Head of caudate nucleus (tissue), 42 donors: ENCODE measurements around the gene CLTB.

Source experiments
- DNase-seq, 42 donors: peaks; one replicate each; pipeline versions ENCODE4 v3.0.0 to v3.0.0-alpha.2; 2020 to 2021; ENCODE audit warnings: mixed read lengths in 7 of 42
- intact Hi-C: fragments of 100-400 bp; cut with DNase I; formaldehyde crosslinking; loops from one replicate; pipeline ENCODE4 v1.15.0; 2022

CLTB gene

DNA sequence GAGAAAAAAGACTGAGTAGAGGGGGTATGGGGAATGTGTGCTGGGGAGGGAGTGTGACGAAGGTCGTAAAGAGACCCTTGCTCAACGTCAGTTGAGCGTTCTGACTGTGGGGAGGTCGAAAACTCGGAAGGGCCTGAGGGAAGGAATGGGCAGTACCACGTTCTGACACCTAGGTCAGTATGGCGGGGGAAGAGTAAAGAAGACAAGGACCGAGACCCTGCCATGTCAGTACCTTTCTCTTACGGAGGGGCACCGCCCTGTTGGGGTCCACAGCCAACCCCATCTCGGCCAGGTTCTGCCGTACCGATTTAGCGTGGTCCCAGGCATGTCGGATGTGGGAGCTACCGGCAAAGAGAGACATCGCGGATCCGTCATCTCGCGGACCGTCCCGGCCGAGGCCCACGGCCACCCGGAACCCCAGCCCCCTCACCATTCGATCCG, 28.3 kb downstream of the CLTB start:
- intact Hi-C loops: no loop called here
- DNase-seq: peak in 1 of 42 donors; percentile 14

DNA sequence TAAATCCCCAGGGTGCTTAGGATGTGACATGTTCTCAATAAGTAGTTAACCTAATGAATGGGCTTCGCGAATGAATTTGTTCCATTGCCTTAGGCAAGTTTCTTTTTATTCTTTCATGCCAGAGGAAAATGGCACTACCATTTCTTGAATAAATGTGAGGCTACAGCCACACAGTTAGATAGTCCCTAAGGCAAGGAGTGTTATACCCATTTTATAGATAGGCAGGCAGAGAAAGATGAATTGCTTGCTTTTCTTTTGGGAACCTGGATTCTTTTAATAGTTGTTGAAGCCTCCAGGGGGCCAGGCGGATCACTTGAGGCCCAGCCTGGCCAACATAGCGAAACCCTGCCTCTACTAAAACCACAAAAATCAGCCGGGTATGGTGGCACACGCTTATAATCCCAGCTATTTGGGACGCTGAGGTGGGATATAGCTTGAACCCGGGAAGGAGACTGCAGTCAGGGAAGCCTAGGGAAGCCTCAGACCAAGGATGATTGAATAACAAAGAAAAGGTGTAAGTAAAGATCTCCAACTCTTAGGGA, 28.9 kb downstream of the CLTB start:
- intact Hi-C loops: no loop called here
- DNase-seq: no peak

DNA sequence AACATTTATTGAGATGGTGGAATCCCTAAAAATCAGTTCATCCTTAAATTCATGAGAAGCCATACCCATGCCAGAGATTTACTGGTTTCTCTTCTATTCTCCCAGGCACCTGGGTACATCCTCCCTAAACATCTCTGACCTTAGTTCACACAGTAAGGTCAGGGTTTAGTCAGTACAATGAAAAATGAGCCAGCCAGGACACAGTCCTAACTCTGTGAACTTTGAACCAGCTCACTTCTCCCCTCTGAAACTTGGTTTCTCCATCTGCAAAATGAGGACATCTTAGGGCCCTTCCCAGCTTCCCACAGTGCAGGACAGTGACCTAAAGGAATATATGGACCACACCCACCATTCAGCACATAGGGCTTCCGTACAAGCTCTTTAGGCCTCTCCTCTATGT, 29.8 kb downstream of the CLTB start:
- DNase-seq: no peak
- intact Hi-C loops: no loop called here

DNA sequence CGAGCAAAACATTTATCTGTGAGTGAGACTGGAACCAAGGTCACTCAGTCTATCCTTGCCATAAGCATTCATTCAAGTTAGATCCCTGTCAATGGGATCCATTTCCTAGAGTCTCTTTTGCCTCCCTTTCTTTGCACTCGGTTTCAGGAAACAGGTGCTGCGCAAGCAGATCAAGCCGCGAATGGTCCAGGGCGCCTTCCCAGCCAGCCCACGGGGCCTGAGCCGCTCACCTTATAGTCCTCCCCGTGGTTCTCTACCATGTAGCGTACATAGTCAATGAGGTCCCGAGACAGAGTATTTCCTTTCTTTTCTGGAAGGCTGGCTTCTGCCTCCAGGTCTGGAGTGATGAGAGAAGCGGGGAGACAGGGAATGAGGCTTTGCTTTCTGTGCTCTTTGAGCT, 31.3 kb downstream of the CLTB start:
- DNase-seq: no peak

DNA sequence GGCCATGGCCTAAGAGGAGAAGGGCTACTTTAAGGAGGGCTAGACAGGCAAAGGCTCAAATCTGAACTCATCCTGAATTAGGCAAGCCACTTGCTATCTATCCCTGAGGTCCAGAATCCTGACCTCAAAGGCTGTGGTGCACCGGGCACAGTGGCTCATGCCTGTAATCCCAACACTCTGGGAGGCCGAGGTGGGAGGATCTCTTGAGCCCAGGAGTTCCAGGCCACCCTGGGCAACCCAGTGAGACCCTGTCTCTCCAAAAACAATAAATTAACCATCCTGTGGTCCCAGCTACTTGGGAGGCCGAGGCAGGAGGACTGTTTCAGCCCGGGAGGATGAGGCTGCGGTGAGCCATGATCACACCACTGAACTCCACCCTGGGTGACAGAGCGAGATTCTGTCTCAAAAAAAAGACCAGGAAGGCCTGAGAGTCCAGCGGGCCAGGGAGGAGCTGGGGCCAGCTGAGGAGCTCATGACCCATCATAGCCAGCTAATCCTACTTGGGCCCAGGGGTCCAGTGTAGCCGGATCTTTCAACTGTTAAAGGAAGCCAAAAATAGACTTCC, 31.9 kb downstream of the CLTB start:
- intact Hi-C loops: no loop called here
- no peak for DNase-seq

More for the DNA sequence above, 31.3 kb downstream of the CLTB start:
- intact Hi-C loops: no loop called here

DNA sequence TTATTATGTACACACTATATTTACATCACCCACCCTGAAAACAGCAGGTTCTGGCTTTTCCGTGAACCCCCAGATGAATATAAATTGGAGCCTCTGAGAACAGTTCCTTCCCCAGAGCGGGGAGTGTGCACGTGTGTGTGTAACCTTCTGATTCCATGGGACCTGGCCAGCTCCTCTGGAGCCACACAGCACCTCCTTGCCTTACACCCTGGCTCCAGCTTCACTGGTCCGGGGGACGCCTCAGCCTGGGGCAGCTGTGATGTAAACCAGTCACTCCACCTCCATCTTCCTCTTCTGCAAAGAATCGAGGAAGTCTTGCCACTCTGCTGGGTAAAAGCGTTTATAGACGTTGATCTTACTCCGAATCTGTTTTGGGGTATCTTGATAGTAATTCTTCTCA, 32.4 kb downstream of the CLTB start:
- no peak for DNase-seq
- intact Hi-C loops: no loop called here

DNA sequence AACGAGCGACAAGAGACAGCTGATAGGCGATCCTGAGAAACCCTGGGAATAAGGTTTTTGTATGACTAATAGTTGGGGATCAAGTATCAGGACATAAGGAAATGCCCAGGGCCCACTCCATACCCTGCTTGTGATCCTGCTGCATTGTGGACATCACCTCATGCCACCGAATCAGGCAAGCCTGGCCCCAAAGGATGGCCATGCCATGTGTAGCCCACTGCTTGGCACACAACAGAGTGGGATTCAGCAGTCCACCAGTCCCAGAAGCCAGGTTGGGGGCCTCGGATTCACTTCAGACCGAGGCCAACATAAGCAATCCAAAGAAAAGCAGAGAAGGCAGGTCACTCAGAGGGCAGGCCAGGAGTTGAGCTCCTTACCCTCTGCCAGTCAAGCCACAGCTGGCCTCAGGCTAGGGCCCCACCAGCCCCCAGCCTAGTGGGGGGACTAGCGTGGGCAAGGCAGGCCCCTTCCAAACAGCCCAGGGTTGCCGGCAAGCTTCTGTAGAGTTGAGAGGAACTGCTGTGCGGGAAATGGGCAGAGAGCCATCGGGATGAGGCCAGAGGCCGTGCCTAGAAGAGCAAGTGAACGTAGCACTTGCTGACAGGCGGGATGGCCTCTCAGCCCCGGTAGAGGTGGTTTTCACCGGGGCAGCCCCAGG, 33.0 kb downstream of the CLTB start:
- DNase-seq: no peak
- intact Hi-C loops: no loop called here

DNA sequence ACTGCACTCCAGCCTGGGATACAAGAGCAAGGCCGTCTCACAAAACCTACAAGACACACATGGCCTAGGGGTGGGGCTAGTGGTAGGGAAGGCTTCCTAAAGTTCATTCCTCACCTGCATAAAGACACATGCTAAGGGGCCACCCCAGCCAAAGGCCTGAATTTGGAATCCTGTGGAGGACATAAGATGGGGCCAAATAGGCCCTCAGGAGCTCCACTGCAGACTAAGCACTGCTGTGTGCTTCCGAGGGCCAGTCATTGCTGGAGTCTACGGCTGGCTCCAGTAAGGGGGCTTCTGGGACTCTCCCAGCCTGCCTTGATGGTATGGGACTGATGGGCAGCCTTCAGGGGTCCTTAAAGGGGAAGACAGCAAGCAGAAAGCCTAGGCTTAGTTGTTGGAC, 33.6 kb downstream of the CLTB start:
- intact Hi-C loops: no loop called here
- no peak for DNase-seq

DNA sequence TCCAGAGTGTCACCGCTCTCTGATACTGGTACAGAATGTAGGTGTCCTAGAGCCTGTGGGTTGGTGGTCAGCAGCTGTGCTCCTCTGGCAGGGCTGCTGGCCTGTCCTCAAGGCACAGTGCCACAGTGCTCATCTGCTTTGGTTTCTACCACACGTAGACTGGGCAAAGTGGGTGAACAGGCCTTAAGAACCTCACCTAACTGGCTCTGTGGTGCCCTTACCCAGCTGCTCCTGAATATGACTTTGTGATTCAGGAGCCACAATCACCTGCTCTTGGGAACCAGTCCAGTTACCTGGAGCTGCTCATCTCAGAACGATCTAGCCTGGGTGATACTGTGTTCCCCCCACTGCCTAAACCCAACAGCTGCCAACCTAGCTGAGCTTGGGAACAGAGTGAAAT, 34.4 kb downstream of the CLTB start:
- DNase-seq: no peak
- intact Hi-C loops: no loop called here

DNA sequence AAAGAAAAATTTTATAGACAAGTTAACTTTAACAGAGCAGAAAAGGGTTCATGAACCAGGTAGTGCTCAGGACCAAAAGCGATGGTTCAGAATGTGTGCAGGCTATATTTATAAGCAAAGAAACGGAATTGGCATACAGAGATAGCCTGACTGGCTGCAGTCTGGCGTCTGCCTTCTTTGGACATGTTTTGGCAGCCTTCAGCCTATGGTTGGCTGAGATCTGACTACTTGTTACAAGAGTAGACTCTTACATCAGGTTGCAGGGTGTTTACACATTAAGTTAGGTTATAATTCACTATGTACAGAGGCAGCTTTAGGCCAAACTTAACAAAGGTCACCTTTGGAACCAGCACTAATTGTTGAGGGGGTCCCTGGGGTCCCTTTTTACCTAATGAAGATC, 34.9 kb downstream of the CLTB start:
- intact Hi-C loops: no loop called here
- DNase-seq: no peak

DNA sequence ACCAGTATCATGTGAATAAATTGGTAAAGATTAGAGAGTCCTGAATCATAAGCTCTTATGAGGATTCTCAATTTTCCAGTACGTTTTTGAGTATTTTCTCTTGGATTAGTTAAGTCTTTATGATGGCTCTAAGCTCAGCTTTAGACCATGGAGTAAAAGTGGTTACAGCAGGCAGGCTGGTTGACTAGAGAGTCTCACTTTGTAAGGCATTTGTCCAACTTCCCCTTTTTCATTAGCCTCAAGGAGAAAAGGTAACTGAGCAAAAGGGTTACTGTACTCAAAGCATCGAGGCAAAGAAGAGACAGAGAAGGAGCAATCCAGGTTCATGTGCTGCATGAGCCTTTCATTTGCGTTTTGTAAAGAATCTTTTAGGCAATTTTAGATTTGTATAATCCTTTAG, 36.5 kb downstream of the CLTB start:
- intact Hi-C loops: no loop called here
- DNase-seq: no peak

DNA sequence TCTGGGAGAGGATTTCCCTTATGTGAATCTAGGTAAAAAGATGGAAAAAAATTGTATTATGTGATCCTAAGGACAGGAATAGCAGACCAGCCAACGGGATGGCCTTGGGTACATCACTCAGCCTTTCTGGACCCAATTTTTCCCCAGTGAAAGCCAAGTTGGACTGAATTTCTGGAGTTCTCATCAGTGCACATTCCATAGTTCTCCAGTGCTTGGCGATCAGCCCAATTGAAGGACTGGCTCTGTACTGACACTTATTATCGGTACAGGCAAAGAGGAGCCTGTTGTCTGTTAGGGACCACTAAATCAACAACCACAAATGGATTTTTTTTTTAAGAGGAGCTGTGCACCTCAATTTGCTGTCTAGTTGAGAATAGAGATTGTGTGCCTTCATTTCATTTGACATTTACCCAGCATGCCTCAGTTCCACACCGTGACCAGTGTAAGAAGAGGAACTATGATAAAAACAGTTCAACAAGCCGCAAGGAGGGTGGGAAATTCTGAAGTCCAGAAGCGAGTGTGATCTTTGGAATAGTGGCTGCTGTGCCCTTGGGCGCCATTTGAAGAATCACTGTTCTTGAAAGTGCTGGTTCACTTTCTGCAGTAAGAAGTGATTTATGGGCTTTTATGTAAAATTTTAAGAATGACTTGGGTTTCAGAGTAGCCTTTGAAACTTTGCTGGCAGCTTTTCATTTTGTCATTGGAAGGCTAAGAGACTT, 43.1 kb downstream of the CLTB start:
- intact Hi-C loops: no loop called here
- DNase-seq: no peak

DNA sequence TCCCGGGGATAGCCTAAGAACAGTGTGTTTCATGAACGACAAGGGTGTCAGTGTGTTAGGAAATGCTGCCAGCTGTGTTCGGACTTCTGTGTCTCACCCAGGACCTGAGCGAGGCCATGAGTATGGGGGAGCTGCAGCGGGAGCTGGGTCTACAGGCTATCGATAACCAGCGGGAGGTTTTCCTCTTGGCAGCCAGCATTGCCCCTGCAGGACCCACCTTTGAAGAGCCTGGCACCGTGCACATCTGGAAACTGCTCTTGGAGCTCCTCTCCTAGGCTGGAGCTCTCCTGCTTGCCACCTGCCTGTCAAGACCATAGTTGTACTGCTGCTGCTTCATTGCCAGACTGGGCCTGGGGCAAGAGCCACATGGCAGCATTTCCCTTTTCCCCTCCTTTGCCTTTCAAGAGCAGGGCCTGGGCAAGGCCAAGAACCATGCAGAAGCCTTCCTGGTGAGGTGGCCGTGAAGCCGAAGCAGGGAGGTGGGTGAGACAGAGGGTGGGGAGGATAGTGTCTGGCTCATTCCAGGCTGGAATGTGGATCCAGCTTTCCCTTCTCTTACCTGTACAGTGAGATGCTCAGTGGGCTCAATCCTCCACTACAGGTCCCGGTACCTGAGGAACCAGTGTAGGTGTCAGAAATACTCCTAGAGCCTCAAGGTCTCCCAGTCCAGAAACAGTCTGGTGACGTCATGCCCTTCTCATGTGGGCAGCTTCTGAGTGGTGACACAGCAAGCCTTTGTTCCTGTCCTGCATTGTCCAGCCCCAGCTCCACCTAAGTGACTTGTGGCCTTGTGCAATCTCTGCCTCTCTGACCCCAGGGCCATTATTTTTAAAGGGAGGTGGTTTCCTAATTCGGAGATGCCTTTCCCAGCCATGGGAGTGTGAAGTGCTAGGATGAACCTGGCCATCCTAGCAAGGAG, 44.5 kb downstream of the CLTB start:
- peak in 2 of 42 donors; percentile 31 to 34 for DNase-seq
- intact Hi-C loops: no loop called here

DNA sequence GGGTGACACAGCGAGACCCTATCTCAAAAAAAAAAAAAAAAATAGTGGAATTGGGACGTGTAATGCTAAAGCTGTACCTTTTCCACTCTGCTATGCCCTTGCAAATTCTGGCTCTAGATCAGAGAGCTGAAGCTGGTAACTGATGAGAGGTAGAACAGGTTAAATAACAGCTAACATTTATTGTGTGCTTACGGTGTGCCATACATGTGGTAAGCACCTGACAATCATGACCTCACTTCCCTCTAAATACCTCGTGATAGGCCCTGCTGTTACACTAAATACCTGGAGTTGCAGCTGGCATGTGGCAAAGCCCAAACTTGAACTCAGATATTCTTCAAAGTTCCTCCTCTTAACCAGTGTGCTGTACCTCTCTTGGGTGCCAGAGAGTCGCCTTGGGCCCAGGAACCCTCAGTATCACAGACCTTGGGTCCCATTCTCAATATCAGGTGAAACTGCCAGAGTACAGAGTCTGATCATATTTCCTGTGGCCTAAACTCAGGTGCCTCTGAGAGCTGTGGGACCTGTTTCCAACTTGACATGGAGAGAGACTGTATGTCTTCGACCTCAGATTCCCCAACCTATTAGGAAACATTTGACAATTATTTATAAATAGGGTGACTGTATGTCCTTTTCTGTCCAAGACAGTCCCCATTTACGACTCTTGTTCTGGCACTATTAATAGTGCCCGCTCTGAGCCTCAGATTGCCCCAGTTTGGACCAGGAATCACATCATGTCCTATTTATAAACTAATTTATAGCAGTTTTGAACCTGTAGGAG, 46.2 kb downstream of the CLTB start:
- intact Hi-C loops: no loop called here
- DNase-seq: no peak

DNA sequence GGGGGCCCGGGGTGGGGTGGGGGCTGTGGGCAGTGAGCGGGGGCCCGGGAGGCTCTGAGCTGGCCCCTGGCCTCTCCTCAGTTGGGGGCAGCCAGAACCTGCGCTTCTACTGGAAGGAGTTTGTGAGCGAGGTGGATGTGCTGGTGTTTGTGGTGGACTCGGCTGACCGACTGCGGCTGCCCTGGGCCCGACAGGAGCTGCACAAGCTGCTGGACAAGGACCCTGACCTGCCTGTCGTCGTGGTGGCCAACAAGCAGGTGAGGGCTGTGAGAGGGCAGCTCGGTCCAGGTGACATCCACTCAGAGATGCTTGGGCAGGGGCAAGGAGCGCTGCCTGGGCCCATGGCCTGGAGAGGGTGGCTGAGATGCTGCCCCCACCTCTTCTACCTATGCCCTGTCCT, 47.6 kb downstream of the CLTB start:
- intact Hi-C loops: no loop called here
- DNase-seq: no peak

DNA sequence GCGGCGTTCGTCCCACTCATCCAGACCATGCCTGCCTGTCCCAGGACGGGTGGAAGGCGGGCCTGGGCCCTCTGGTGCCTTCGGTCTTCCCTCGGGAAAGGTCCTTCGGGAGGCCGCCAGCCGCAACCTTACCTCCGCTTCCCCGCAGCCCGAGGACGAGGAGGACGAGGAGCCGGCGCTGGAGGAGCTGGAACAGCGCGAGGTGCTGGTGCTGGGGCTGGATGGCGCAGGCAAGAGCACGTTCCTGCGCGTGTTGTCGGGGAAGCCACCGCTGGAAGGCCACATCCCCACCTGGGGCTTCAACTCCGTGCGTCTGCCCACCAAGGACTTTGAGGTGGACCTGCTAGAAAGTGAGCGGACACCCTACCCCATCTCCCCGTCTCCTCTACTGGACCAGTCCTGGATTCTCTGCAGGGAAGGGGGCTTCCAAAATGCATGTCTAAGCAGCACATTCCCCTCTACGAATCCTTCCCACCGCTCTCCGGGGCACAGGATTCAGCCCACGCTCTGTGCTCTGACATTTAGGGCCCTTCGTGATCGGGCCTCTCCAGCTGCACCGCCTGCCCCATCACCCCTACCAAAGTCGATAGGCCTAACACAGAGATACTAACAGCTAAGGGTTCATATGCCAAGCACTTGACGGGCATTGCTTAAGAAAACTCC, 50.0 kb downstream of the CLTB start:
- intact Hi-C loops: no loop called here
- DNase-seq: peak in 3 of 42 donors; percentile 11 to 23 (median 19)

DNA sequence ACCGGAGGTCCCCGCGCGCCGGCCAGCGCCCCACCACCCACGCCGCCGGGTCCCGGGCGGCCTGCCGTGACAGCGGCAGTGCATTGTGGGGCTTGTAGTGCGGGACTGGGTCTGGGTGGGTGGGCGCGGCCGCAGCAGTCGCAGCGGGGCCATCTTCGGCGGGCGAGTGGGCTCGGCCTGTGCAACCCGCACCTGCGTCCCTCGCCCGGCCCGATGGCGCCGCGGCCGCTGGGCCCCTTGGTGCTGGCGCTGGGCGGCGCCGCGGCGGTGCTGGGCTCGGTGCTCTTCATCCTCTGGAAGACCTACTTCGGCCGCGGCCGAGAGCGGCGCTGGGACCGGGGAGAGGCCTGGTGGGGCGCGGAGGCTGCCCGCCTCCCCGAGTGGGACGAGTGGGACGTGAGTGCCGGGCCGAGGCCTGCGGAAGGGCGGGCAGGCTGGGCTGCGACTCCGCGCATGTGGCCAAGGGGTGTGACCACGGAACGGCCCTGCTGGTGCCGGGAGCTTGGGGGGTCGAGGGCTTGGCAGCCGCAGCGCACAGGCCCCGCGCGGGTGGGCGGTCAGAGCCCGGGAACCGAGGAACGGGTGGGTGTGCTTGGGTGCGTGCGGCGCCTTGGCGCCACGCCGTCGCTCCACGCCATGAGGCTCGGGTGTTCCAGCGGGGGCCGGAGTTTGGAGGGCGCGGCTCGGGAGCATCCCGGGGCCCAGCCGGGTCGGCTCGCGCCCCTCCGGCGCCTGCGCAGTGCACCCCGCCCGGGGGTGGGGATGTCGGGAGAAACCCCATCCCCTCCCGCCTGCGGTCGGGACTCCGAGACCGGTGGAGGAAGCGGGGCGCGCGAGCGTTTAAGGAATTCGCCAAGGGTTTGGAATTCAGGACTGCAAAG, 50.7 kb downstream of the CLTB start, which contains the start of gene ARL10:
ARL10 (plus strand) TSS at position 137 of the 881 bp plus-strand sequence; CDS start at position 214, 77 bp downstream.
- DNase-seq: peak in 40 of 42 donors; percentile 42 to 86 (median 66)
- intact Hi-C loops: no loop called here
